Measurements from ENCODE around the gene ABHD3.
"Not testable (repeated sequence)": the region's sequence is repeated elsewhere in the genome, so short reads cannot be mapped to it uniquely, and the experiment has no call there.

The ABHD3 gene

DNA sequence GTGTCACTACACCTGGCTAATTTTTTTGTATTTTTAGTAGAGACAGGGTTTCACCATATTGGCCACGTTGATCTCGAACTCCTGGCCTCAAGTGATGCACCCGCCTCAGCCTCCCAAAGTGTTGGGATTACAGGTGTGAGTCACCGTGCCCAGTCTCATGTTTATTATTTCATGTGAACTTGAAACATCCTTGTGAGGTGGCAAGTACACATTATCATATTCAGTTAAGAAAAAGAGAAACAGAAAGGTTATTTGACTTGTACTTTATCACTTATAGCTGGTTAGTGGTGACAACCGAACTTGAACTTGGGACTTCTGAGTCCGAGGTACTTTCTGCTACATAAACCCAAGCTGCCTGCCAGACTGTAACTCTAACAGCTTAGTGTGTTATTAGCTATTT is 24.4 kb downstream of the ABHD3 start:
- Histone ChIP-seq H3K9ac (ENCODE audit: low read depth in 1 of 2, low read length in 2 of 2) (no peak overlapping the region), H3K9me3 (ENCODE audit: control insufficient read depth in 1 of 2, low read length in 2 of 2) (no peaks in the 10 kb centered on the region), H3K4me3 (ENCODE audit: low read depth in 1 of 2, low read length in 2 of 2) (no peak overlapping the region), H3K4me1 (ENCODE audit: control insufficient read depth in 1 of 2, insufficient read depth in 2 of 2, low read length in 2 of 2) (peaks cover 11 to 19% of the 10 kb centered on the region in 2 donors), H3K27ac (ENCODE audit: low read depth, low read length) (no peak overlapping the region), H3K27me3 (ENCODE audit: control insufficient read depth in 1 of 2, insufficient read depth in 2 of 2, low read length in 2 of 2) (no peaks in the 10 kb centered on the region), H3K36me3 (ENCODE audit: control insufficient read depth in 1 of 2, insufficient read depth in 2 of 2, low read length in 2 of 2) (peaks cover 3% of the 10 kb centered on the region in 2 donors)

DNA sequence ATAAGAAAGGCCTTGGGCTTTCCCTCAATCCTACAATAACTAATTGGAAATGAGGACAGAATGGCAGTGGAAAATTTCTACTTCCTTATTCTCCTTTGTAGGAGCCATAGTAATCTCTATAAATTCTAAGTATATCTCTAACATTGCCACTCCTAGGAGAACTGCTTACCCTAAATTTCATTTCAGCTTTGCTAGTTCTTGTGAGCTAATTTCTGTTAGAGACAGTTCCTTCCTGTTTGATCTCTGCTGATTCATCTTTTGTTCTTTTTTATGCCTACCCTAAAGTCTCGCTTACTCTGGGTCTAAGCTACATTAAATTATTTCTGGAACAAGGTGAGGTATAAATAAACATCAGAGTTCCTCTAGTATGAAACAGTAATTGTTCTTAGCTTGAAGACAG is 25.7 kb downstream of the ABHD3 start:
- peaks cover 11 to 19% of the 10 kb centered on the region in 2 donors for H3K4me1 ChIP-seq (ENCODE audit: control insufficient read depth in 1 of 2, insufficient read depth in 2 of 2, low read length in 2 of 2)
- H3K36me3 ChIP-seq (ENCODE audit: control insufficient read depth in 1 of 2, insufficient read depth in 2 of 2, low read length in 2 of 2): peaks cover 3% of the 10 kb centered on the region in 2 donors
- no peaks in the 10 kb centered on the region for H3K27me3 ChIP-seq (ENCODE audit: control insufficient read depth in 1 of 2, insufficient read depth in 2 of 2, low read length in 2 of 2)
- no peak overlapping the region for H3K27ac ChIP-seq (ENCODE audit: low read depth, low read length)
- H3K9me3 ChIP-seq (ENCODE audit: control insufficient read depth in 1 of 2, low read length in 2 of 2): no peaks in the 10 kb centered on the region
- H3K9ac ChIP-seq (ENCODE audit: low read depth in 1 of 2, low read length in 2 of 2): no peak overlapping the region
- no peak overlapping the region for H3K4me3 ChIP-seq (ENCODE audit: low read depth in 1 of 2, low read length in 2 of 2)

DNA sequence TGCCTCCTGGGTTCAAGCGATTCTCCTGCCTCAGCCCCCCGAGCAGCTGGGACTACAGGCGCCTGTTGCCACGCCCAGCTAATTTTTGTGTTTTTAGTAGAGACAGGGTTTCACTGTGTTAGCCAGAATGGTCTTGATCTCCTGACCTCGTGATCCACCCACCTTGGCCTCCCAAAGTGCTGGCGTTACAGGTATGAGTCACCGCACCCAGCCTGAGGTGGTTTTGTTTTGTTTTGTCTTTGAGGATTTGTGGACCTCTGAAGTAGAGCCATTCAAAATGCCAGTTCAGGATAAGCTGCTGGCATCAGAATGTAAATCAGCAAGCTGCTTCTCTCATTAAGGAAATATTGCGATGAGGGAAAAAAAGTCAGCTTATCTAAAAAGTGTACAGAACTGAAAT is 29.2 kb downstream of the ABHD3 start:
- H3K36me3 ChIP-seq (ENCODE audit: control insufficient read depth in 1 of 2, insufficient read depth in 2 of 2, low read length in 2 of 2); H3K27ac ChIP-seq (ENCODE audit: low read depth, low read length); H3K9ac ChIP-seq (ENCODE audit: low read depth in 1 of 2, low read length in 2 of 2); H3K4me1 ChIP-seq (ENCODE audit: control insufficient read depth in 1 of 2, insufficient read depth in 2 of 2, low read length in 2 of 2); H3K9me3 ChIP-seq (ENCODE audit: control insufficient read depth in 1 of 2, low read length in 2 of 2); H3K4me3 ChIP-seq (ENCODE audit: low read depth in 1 of 2, low read length in 2 of 2); H3K27me3 ChIP-seq (ENCODE audit: control insufficient read depth in 1 of 2, insufficient read depth in 2 of 2, low read length in 2 of 2): not testable (repeated sequence)

DNA sequence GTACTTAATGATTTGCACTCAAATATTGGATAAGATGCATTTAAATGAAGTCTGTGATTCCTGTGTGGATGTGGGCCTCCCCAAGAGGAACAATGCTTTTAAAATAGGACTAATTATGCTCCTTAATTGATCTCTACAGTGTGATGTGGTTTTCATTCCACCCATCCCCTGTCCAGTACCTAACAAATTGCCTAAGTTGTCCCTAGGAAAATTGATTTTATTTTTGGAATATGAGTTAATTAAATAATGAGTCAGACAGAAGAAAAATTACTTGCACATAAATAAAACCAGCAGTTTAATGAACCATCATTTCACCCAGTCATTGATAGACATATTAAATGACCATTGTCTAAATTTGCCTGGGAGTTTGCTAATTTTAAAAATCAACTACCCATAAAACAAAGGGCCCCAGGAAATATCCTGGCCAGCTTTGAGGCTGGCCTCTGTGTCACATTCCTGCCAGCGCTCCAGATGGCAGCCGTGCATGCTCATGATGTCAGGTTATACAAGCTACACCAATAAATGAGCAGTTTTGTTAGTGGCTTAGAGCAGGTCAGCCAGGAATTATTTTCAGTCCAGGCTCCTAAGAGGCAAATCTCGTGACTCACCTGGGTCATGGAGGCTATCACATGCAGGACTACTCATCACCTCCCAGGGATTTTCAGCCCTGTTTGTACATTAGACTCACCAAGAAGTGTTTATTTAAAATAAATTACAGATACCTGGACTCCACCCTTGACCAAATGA is 31.9 kb downstream of the ABHD3 start:
- Histone ChIP-seq H3K4me1 (ENCODE audit: control insufficient read depth in 1 of 2, insufficient read depth in 2 of 2, low read length in 2 of 2) (peaks cover 13 to 20% of the 10 kb centered on the region in 2 donors), H3K36me3 (ENCODE audit: control insufficient read depth in 1 of 2, insufficient read depth in 2 of 2, low read length in 2 of 2) (peaks cover 3 to 12% of the 10 kb centered on the region in 2 donors), H3K4me3 (ENCODE audit: low read depth in 1 of 2, low read length in 2 of 2) (no peak overlapping the region), H3K9ac (ENCODE audit: low read depth in 1 of 2, low read length in 2 of 2) (no peak overlapping the region), H3K27me3 (ENCODE audit: control insufficient read depth in 1 of 2, insufficient read depth in 2 of 2, low read length in 2 of 2) (no peaks in the 10 kb centered on the region), H3K9me3 (ENCODE audit: control insufficient read depth in 1 of 2, low read length in 2 of 2) (no peaks in the 10 kb centered on the region), H3K27ac (ENCODE audit: low read depth, low read length) (no peak overlapping the region)

DNA sequence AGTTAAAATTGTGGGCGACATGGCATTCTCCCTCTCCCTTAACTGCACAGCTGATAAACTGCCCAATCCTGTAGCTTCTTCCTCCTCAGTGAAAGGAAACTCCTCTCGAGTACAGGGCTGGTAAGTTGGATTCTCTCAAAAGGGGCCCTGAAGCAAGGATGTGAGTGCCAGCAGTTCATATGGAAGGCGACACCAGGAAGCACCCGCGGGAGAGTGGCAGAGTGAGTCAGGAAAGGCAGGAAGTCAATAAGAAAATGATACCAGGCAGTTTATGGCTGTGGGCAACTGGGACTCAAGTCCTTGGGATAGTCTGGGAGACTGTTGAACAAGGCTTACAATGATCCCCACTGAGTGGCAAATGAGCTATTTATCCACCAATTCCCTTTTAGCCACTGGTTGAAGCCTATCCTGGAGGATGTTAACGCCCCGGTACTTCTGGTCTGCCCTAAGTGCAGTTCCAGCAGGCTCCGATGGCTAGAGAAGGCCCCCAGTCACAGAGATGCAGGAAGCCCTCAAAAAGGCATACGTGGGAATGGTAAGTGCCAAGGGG is 34.8 kb downstream of the ABHD3 start:
- no peak overlapping the region for H3K4me3 ChIP-seq (ENCODE audit: low read depth in 1 of 2, low read length in 2 of 2)
- no peak overlapping the region for H3K27ac ChIP-seq (ENCODE audit: low read depth, low read length)
- no peaks in the 10 kb centered on the region for H3K27me3 ChIP-seq (ENCODE audit: control insufficient read depth in 1 of 2, insufficient read depth in 2 of 2, low read length in 2 of 2)
- peaks cover 0 to 8% of the 10 kb centered on the region in 2 donors for H3K36me3 ChIP-seq (ENCODE audit: control insufficient read depth in 1 of 2, insufficient read depth in 2 of 2, low read length in 2 of 2)
- no peak overlapping the region for H3K9ac ChIP-seq (ENCODE audit: low read depth in 1 of 2, low read length in 2 of 2)
- peaks cover 13 to 20% of the 10 kb centered on the region in 2 donors for H3K4me1 ChIP-seq (ENCODE audit: control insufficient read depth in 1 of 2, insufficient read depth in 2 of 2, low read length in 2 of 2)
- no peaks in the 10 kb centered on the region for H3K9me3 ChIP-seq (ENCODE audit: control insufficient read depth in 1 of 2, low read length in 2 of 2)

DNA sequence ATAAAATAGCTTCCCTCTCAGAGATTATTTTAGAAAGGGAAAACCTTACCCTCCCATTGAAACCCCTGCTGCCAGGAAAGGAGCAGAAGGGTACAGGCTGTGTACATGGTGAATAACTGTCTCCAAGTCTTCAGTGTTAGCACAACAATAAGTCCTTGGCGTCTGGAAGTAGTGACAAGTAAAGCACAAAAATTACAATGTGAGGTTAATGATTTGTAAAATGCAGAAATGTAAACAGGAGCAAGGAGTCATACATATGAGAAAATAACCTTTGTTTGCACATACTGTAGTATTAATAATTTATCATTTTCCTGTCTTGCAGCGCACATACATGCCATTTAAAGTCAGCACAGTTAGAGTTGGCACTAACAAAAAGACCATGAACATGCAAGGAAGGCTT is 40.5 kb downstream of the ABHD3 start:
- Histone ChIP-seq H3K9ac (ENCODE audit: low read depth in 1 of 2, low read length in 2 of 2) (no peak overlapping the region), H3K4me3 (ENCODE audit: low read depth in 1 of 2, low read length in 2 of 2) (no peak overlapping the region), H3K9me3 (ENCODE audit: control insufficient read depth in 1 of 2, low read length in 2 of 2) (no peaks in the 10 kb centered on the region), H3K27ac (ENCODE audit: low read depth, low read length) (no peak overlapping the region), H3K27me3 (ENCODE audit: control insufficient read depth in 1 of 2, insufficient read depth in 2 of 2, low read length in 2 of 2) (no peaks in the 10 kb centered on the region), H3K36me3 (ENCODE audit: control insufficient read depth in 1 of 2, insufficient read depth in 2 of 2, low read length in 2 of 2) (peaks cover 11% of the 10 kb centered on the region in 2 donors), H3K4me1 (ENCODE audit: control insufficient read depth in 1 of 2, insufficient read depth in 2 of 2, low read length in 2 of 2) (peaks cover 6% of the 10 kb centered on the region in 2 donors)

DNA sequence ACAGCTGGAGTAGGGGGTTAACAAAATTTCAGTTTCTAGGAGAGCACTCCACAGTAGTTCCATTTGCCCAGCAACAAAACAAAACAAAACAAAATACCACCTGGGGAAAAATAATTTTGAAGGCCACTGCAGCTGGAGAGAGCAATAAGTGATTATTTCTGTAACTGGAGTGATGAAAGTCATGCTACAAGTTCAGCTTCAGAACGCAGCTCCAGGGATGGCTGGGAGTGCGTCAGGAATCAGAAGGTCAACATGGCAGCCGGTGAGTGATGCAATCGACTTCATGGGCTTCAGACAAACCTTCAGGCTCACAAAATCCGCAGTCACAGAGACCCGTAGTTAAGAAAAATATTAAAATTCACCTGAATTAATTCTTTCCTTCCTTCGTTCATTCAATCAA is 41.0 kb downstream of the ABHD3 start:
- Histone ChIP-seq H3K27me3 (ENCODE audit: control insufficient read depth in 1 of 2, insufficient read depth in 2 of 2, low read length in 2 of 2) (no peaks in the 10 kb centered on the region), H3K4me3 (ENCODE audit: low read depth in 1 of 2, low read length in 2 of 2) (no peak overlapping the region), H3K4me1 (ENCODE audit: control insufficient read depth in 1 of 2, insufficient read depth in 2 of 2, low read length in 2 of 2) (peaks cover 1 to 2% of the 10 kb centered on the region in 2 donors), H3K36me3 (ENCODE audit: control insufficient read depth in 1 of 2, insufficient read depth in 2 of 2, low read length in 2 of 2) (peaks cover 11% of the 10 kb centered on the region in 2 donors), H3K27ac (ENCODE audit: low read depth, low read length) (no peak overlapping the region), H3K9ac (ENCODE audit: low read depth in 1 of 2, low read length in 2 of 2) (no peak overlapping the region), H3K9me3 (ENCODE audit: control insufficient read depth in 1 of 2, low read length in 2 of 2) (no peaks in the 10 kb centered on the region)

DNA sequence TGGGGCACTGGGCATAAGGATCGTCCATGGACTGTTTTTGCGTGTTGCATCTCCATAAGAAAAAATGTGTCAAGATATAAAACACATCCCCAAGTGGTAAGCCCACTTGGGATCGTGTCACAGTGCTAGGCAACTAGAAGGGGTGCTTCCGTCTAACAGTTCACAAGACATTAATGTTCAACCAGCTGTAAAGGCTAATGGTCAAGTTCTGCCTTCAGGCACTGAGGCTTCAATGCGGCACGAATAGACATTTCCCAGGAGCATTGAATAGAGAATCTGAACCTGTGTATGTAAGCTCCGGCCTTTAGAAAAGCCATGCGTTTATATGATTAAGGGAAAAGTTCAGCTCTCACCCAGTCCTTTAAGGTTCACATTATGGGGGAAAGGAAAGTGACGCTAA is 42.0 kb downstream of the ABHD3 start:
- Histone ChIP-seq H3K4me3 (ENCODE audit: low read depth in 1 of 2, low read length in 2 of 2) (no peak overlapping the region), H3K4me1 (ENCODE audit: control insufficient read depth in 1 of 2, insufficient read depth in 2 of 2, low read length in 2 of 2) (no peaks in the 10 kb centered on the region), H3K9ac (ENCODE audit: low read depth in 1 of 2, low read length in 2 of 2) (no peak overlapping the region), H3K9me3 (ENCODE audit: control insufficient read depth in 1 of 2, low read length in 2 of 2) (no peaks in the 10 kb centered on the region), H3K27me3 (ENCODE audit: control insufficient read depth in 1 of 2, insufficient read depth in 2 of 2, low read length in 2 of 2) (no peaks in the 10 kb centered on the region), H3K36me3 (ENCODE audit: control insufficient read depth in 1 of 2, insufficient read depth in 2 of 2, low read length in 2 of 2) (peaks cover 11 to 13% of the 10 kb centered on the region in 2 donors), H3K27ac (ENCODE audit: low read depth, low read length) (no peak overlapping the region)

DNA sequence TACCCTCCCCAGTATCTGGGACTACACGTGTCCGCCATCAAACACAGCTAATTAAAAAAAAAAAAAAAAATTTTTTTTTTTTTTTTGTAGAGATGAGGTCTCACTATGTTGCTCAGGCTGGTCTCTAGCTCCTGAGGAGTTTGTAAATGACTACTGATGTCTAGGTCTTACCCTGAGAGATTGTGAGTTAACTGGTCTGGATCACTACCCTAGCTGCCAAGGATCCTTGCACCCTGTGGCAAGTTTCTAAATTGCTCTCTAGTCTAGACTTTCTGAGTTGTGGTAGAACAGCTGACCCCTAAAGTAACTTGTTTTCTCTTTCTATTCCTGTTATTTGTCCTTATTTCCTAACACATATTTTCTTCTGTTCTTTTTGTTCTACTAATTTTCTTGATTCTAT is 44.5 kb downstream of the ABHD3 start:
- no peak overlapping the region for H3K9ac ChIP-seq (ENCODE audit: low read depth in 1 of 2, low read length in 2 of 2)
- H3K4me3 ChIP-seq (ENCODE audit: low read depth in 1 of 2, low read length in 2 of 2): no peak overlapping the region

DNA sequence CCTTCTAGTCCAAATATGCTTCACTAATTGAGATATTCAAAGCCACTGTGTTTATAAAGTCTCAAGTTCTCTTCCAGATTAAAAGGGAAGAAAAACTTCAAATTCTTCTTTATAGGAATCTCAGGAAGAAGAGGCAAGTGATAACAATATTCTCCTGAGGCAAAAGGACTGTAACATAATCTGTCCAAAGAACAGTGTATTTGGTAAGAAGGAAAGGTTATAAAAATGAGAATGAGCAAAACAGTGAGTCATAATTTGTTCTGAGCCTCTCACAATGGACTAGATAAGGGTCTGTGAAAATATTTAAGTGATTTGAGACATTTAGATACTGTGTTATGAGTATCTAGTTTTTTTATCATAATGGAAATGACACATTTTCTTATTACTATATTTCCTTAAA is 48.2 kb downstream of the ABHD3 start:
- H3K4me1 ChIP-seq (ENCODE audit: control insufficient read depth in 1 of 2, insufficient read depth in 2 of 2, low read length in 2 of 2): no peaks in the 10 kb centered on the region
- H3K27ac ChIP-seq (ENCODE audit: low read depth, low read length): no peak overlapping the region
- H3K9ac ChIP-seq (ENCODE audit: low read depth in 1 of 2, low read length in 2 of 2): no peak overlapping the region
- no peaks in the 10 kb centered on the region for H3K9me3 ChIP-seq (ENCODE audit: control insufficient read depth in 1 of 2, low read length in 2 of 2)
- H3K4me3 ChIP-seq (ENCODE audit: low read depth in 1 of 2, low read length in 2 of 2): no peak overlapping the region
- H3K36me3 ChIP-seq (ENCODE audit: control insufficient read depth in 1 of 2, insufficient read depth in 2 of 2, low read length in 2 of 2): peaks cover 4 to 8% of the 10 kb centered on the region in 2 donors
- H3K27me3 ChIP-seq (ENCODE audit: control insufficient read depth in 1 of 2, insufficient read depth in 2 of 2, low read length in 2 of 2): no peaks in the 10 kb centered on the region

More for the DNA sequence above, 44.5 kb downstream of the ABHD3 start:
- Histone ChIP-seq H3K9me3 (ENCODE audit: control insufficient read depth in 1 of 2, low read length in 2 of 2) (no peaks in the 10 kb centered on the region), H3K36me3 (ENCODE audit: control insufficient read depth in 1 of 2, insufficient read depth in 2 of 2, low read length in 2 of 2) (peaks cover 11 to 17% of the 10 kb centered on the region in 2 donors), H3K27me3 (ENCODE audit: control insufficient read depth in 1 of 2, insufficient read depth in 2 of 2, low read length in 2 of 2) (no peaks in the 10 kb centered on the region), H3K27ac (ENCODE audit: low read depth, low read length) (no peak overlapping the region), H3K4me1 (ENCODE audit: control insufficient read depth in 1 of 2, insufficient read depth in 2 of 2, low read length in 2 of 2) (no peaks in the 10 kb centered on the region)
